BJ (cell line): Measurements from ENCODE around the gene FARSB. TPM values are rescaled to one million over a fixed set of nuclear protein-coding genes. Genes with fewer than 3 reads are reported as not detected.
"Not testable (repeated sequence)": the region's sequence is repeated elsewhere in the genome, so short reads cannot be mapped to it uniquely, and the experiment has no call there.

Experiments used
- CTCF ChIA-PET: fragments of 350-600 bp; formaldehyde crosslinking; extraction: SDS; loops from one replicate; lab custom pipeline; 2021; ENCODE audit warnings: antibody characterized with exemption, inconsistent platforms; lab: Yijun Ruan, JAX
- POLR2A ChIA-PET: fragments of 300-600 bp; sonication (Branson Sonifier 250); formaldehyde crosslinking; extraction: SDS; loops from one replicate; lab custom pipeline; 2021; ENCODE audit warnings: antibody characterized with exemption; lab: Charles Lee
- DNase-seq: peaks from one replicate; pipeline ENCODE4 v3.0.0-alpha.2; 2011; ENCODE audit warnings: low read depth
- H3K27me3 ChIP-seq: 2 replicates; pipeline ENCODE4 v1.6.0; 2011; ENCODE audit warnings: low read length; ENCODE audit not compliant: control insufficient read depth, insufficient read depth
- H3K36me3 ChIP-seq: 2 replicates; pipeline ENCODE4 v1.5.1; 2011; ENCODE audit warnings: low read length; ENCODE audit not compliant: control insufficient read depth, insufficient read depth
- H3K4me3 ChIP-seq: 2 replicates; pipeline ENCODE4 v1.5.1; 2011; ENCODE audit warnings: low read depth, mild to moderate bottlenecking, control low read depth, low read length
- CTCF ChIP-seq: IDR thresholded peaks from 2 replicates; pipeline ENCODE4 v1.5.1; 2011; ENCODE audit warnings: low read depth, mild to moderate bottlenecking, control low read depth, inconsistent platforms, low read length, moderate library complexity; ENCODE audit not compliant: insufficient read depth
- polyA plus RNA-seq: library from polyadenylated mRNA; depleted of rRNA; stranded (reverse); fragments of >200 nt; gene quantifications from 2 replicates; pipeline ENCODE4 v1.2.3, GENCODE V29; 2011

Gene FARSB
- polyA plus RNA-seq, 1 experiment = 16.4 TPM

GRCh38 chr2:222698276-222698675 is 42.4 kb upstream of the FARSB start:
- H3K36me3 ChIP-seq = no peaks in the 10 kb centered on the region
- H3K4me3 ChIP-seq = no peak overlapping the region
- no peak for DNase-seq
- H3K27me3 ChIP-seq = no peaks in the 10 kb centered on the region
- CTCF ChIA-PET = interaction anchor here (1.7 to 4.9 kb wide), 2 partner anchors 8 to 9 kb away, joined by 8 to 39 read pairs; no protein-coding TSS in a partner anchor
- POLR2A ChIA-PET = no interaction called here
- TF ChIP-seq CTCF = no peak

- TF ChIP-seq CTCF = peak; percentile 33; the same call in 1 of the 2 replicates
- H3K36me3 ChIP-seq = no peaks in the 10 kb centered on the region
- ChIA-PET CTCF (interaction anchor here (1.0 to 8.0 kb wide), 2 partner anchors 12 to 193 kb away, joined by 3 to 83 read pairs; no protein-coding TSS in a partner anchor), POLR2A (no interaction called here)
- no peak for DNase-seq
- no peak overlapping the region for H3K4me3 ChIP-seq
- H3K27me3 ChIP-seq = no peaks in the 10 kb centered on the region
Observed at GRCh38 chr2:222693837-222694236, 37.9 kb upstream of the FARSB start.

GRCh38 chr2:222693413-222693812 is 37.5 kb upstream of the FARSB start:
- H3K4me3 ChIP-seq, DNase-seq, POLR2A ChIA-PET, H3K27me3 ChIP-seq, H3K36me3 ChIP-seq: not testable (repeated sequence)
- CTCF ChIA-PET = interaction anchor here (8.0 kb wide), 1 partner anchor 13 kb away, joined by 83 read pairs; no protein-coding TSS in a partner anchor

- Histone ChIP-seq H3K27me3 (no peaks in the 10 kb centered on the region), H3K4me3 (no peak overlapping the region), H3K36me3 (no peaks in the 10 kb centered on the region)
- ChIA-PET POLR2A (no interaction called here), CTCF (interaction anchor here (0.6 to 8.0 kb wide), 43 partner anchors 9 to 1107 kb away, joined by 3 to 83 read pairs (median 5); partner anchors contain the start of gene MOGAT1)
- no peak for DNase-seq
- TF ChIP-seq CTCF = peak; percentile 100
Observed at GRCh38 chr2:222690564-222691200, 34.8 kb upstream of the FARSB start.

GRCh38 chr2:222689322-222689721 is 33.4 kb upstream of the FARSB start:
- no peak overlapping the region for H3K4me3 ChIP-seq
- no peak for TF ChIP-seq CTCF
- DNase-seq = no peak
- no peaks in the 10 kb centered on the region for H3K27me3 ChIP-seq
- ChIA-PET POLR2A (no interaction called here), CTCF (interaction anchor here (0.8 to 4.3 kb wide), 19 partner anchors 11 to 270 kb away, joined by 3 to 39 read pairs (median 5); no protein-coding TSS in a partner anchor)
- no peaks in the 10 kb centered on the region for H3K36me3 ChIP-seq

- no peaks in the 10 kb centered on the region for H3K36me3 ChIP-seq
- ChIA-PET POLR2A (no interaction called here), CTCF (interaction anchor here (0.5 to 4.3 kb wide), 9 partner anchors 11 to 250 kb away, joined by 3 to 39 read pairs (median 4); partner anchors contain the start of gene MOGAT1)
- no peak for TF ChIP-seq CTCF
- DNase-seq = no peak
- no peaks in the 10 kb centered on the region for H3K27me3 ChIP-seq
- H3K4me3 ChIP-seq = no peak overlapping the region
Observed at GRCh38 chr2:222688917-222689316, 33.0 kb upstream of the FARSB start.
